Neural progenitor cell (in vitro differentiated cells): ENCODE data around the gene SPTAN1. TPM values are rescaled to one million over a fixed set of nuclear protein-coding genes. Genes with fewer than 3 reads are reported as not detected.
"Not testable (repeated sequence)": the region's sequence is repeated elsewhere in the genome, so short reads cannot be mapped to it uniquely, and the experiment has no call there.

Source experiments
- DNase-seq: peaks from one replicate; pipeline ENCODE4 v3.0.0-alpha.2; 2016; ENCODE audit warnings: low spot score
- H2AFZ ChIP-seq: fragments of 200-600 bp; sonication (generic); replicated peaks from 2 replicates; pipeline ENCODE4 v1.6.1; 2016; ENCODE audit warnings: antibody characterized with exemption
- H3F3A ChIP-seq: fragments of 200-600 bp; sonication (generic); 2 replicates; pipeline ENCODE4 v1.6.1; 2016; ENCODE audit warnings: antibody characterized with exemption, low read depth
- H3K27ac ChIP-seq: fragments of 200-600 bp; sonication (generic); 2 replicates; pipeline ENCODE4 v1.5.1; 2016; ENCODE audit warnings: mild to moderate bottlenecking
- H3K27me3 ChIP-seq: fragments of 200-600 bp; sonication (generic); 2 replicates; pipeline ENCODE4 v1.6.1; 2016; ENCODE audit warnings: mild to moderate bottlenecking, moderate library complexity
- H3K36me3 ChIP-seq: fragments of 200-600 bp; sonication (generic); 2 replicates; pipeline ENCODE4 v1.5.1; 2016
- H3K4me1 ChIP-seq: fragments of 200-600 bp; sonication (generic); 2 replicates; pipeline ENCODE4 v1.6.1; 2016; ENCODE audit warnings: mixed run types
- H3K4me2 ChIP-seq: fragments of 200-600 bp; sonication (generic); 2 replicates; pipeline ENCODE4 v1.6.1; 2016
- H3K4me3 ChIP-seq: fragments of 200-600 bp; sonication (generic); 2 replicates; pipeline ENCODE4 v1.5.1; 2016
- H3K79me2 ChIP-seq: fragments of 200-600 bp; sonication (generic); 2 replicates; pipeline ENCODE4 v1.6.1; 2016; ENCODE audit warnings: low read depth
- H3K9ac ChIP-seq: fragments of 200-600 bp; sonication (generic); 2 replicates; pipeline ENCODE4 v1.6.1; 2016
- H3K9me3 ChIP-seq: fragments of 200-600 bp; sonication (generic); 2 replicates; pipeline ENCODE4 v1.5.1; 2016; ENCODE audit warnings: low read depth
- H4K20me1 ChIP-seq: fragments of 200-600 bp; sonication (generic); 2 replicates; pipeline ENCODE4 v1.6.1; 2016; ENCODE audit warnings: low read depth
- H3K27ac Mint-ChIP-seq: 3 replicates; pipeline ENCODE4 v1.8.0; 2021; ENCODE audit warnings: mixed read lengths
- H3K27me3 Mint-ChIP-seq: 2 replicates; pipeline ENCODE4 v1.8.0; 2022; ENCODE audit warnings: low read depth, mild to moderate bottlenecking, inconsistent platforms, moderate library complexity, mixed read lengths; ENCODE audit not compliant: insufficient read depth
- H3K36me3 Mint-ChIP-seq: 3 replicates; pipeline ENCODE4 v1.8.0; 2021; ENCODE audit warnings: mixed read lengths
- H3K4me1 Mint-ChIP-seq: 3 replicates; pipeline ENCODE4 v1.8.0; 2021; ENCODE audit warnings: mixed read lengths
- H3K4me3 Mint-ChIP-seq: 3 replicates; pipeline ENCODE4 v1.8.0; 2021; ENCODE audit warnings: mild to moderate bottlenecking, moderate library complexity, mixed read lengths
- H3K9me3 Mint-ChIP-seq: 3 replicates; pipeline ENCODE4 v1.8.0; 2020; ENCODE audit warnings: mixed read lengths
- EZH2 ChIP-seq: fragments of 200-600 bp; sonication (generic); IDR thresholded peaks from 2 replicates; pipeline ENCODE4 v1.6.1; 2017; ENCODE audit warnings: antibody characterized with exemption, mild to moderate bottlenecking, moderate library complexity
- EZH2phosphoT487 ChIP-seq: fragments of 200-600 bp; sonication (generic); IDR thresholded peaks from 2 replicates; pipeline ENCODE4 v1.6.1; 2017; ENCODE audit warnings: antibody characterized with exemption
- total RNA-seq: library from RNA; depleted of rRNA; stranded (reverse); fragments of >200 nt; gene quantifications from 2 replicates; pipeline ENCODE4 v1.2.3, GENCODE V29; 2015; ENCODE audit warnings: low replicate concordance
- TF ChIP-seq, protein P1 (sequence below): fragments of 200-600 bp; sonication (generic); IDR thresholded peaks from 2 replicates; pipeline ENCODE4 v1.5.1; 2017; ENCODE audit warnings: antibody characterized with exemption, mild to moderate bottlenecking

Gene SPTAN1
- total RNA-seq, 1 donor from 2014 or later = 112 TPM

DNA sequence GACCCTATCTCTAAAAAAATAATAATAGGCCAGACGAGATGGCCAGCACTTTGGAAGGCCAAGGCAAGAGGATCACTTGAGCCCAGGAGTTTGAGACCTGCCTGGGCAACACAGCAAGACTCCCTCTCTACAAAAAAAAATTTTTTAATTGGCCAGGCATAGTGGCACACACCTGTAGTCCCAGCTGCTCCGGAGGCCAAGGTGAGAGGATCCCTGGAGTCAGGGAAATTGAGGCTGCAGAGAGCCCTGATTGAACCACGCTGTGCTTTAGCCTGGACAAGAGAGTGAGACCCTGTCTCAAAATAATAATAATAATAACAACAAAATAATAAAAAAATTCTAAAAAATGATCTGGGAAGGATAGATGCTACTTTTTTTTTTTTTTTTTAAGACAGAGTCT lies 105.4 kb downstream of the SPTAN1 start:
- Histone ChIP-seq H3K4me1 (peaks cover 3% of the 10 kb centered on the region), H2AFZ (peak overlapping the region; percentile 85), H3K27me3 (no peaks in the 10 kb centered on the region), H4K20me1 (no peaks in the 10 kb centered on the region), H3K4me2 (no peak overlapping the region), H3K79me2 (peaks cover 35% of the 10 kb centered on the region), H3K36me3 (no peaks in the 10 kb centered on the region), H3K9ac (no peak overlapping the region), H3F3A (peaks cover 15% of the 10 kb centered on the region), H3K27ac (no peak overlapping the region), H3K9me3 (no peaks in the 10 kb centered on the region), H3K4me3 (no peak overlapping the region)
- Mint-ChIP-seq H3K36me3 (peaks cover 9% of the 10 kb centered on the region), H3K9me3 (no peaks in the 10 kb centered on the region), H3K4me1 (peaks cover 13% of the 10 kb centered on the region), H3K27me3 (peaks cover 4% of the 10 kb centered on the region), H3K4me3 (peak overlapping the region; percentile 91), H3K27ac (peak overlapping the region; percentile 100)
- no peak for DNase-seq
- TF ChIP-seq EZH2 = no peak

DNA sequence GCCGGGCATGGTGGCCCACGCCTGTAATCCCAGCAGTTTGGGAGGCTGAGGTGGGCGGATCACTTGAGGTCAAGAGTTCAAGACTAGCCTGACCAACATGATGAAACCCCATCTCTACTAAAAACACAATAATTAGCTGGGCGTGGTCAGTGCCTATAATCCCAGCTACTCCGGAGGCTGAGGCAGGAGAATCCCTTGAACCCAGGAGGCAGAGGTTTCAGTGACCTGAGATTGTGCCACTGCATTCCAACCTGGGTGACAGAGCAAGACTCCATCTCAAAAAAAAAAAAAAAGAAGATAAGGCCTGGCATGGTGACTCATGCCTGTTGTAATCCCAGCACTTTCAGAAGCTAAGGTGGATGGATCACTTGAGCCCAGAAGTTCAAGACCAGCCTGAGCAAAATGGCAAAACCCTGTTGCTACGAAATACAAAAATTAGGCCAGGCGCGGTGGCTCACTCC lies 114.1 kb downstream of the SPTAN1 start:
- not testable (repeated sequence) for H3K27ac ChIP-seq, H4K20me1 ChIP-seq, H3F3A ChIP-seq, H3K9ac ChIP-seq, H3K4me2 ChIP-seq, H3K9me3 ChIP-seq, H3K27me3 Mint-ChIP-seq, H3K4me1 ChIP-seq, H3K27ac Mint-ChIP-seq, H3K36me3 ChIP-seq, DNase-seq, H3K79me2 ChIP-seq, H3K4me3 ChIP-seq, H3K36me3 Mint-ChIP-seq, H3K4me1 Mint-ChIP-seq, H2AFZ ChIP-seq, H3K27me3 ChIP-seq, H3K4me3 Mint-ChIP-seq, H3K9me3 Mint-ChIP-seq

DNA sequence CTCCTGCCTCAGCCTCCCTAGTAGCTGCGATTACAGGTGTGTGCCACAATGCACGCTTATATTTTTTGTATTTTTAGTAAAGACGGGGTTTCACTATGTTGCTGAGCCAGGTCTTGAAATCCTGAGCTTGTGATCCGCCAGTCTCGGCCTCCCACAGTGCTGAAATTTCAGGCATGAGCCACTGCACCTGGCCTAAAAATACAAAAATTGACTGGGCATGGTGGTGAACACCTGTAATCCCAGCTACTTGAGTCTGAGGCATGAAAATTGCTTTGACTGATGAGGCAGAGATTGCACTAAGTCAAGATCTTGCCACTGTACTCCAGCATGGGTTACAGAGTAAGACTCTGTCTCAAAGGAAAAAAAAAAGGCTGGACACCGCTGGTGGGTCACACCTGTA lies 117.4 kb downstream of the SPTAN1 start:
- H3K36me3 ChIP-seq = no peaks in the 10 kb centered on the region
- Mint-ChIP-seq H3K9me3 (no peaks in the 10 kb centered on the region), H3K27ac (no peak overlapping the region), H3K4me3 (no peak overlapping the region), H3K4me1 (no peaks in the 10 kb centered on the region), H3K36me3 (no peaks in the 10 kb centered on the region), H3K27me3 (peaks cover 4% of the 10 kb centered on the region)
- H3K4me3 ChIP-seq = no peak overlapping the region
- H2AFZ ChIP-seq = no peak overlapping the region
- no peak for DNase-seq
- no peak overlapping the region for H3K4me2 ChIP-seq
- no peaks in the 10 kb centered on the region for H3K27me3 ChIP-seq
- H3K9ac ChIP-seq = no peak overlapping the region
- H3K4me1 ChIP-seq = no peaks in the 10 kb centered on the region
- no peaks in the 10 kb centered on the region for H4K20me1 ChIP-seq
- no peak for TF ChIP-seq EZH2phosphoT487
- no peak for TF ChIP-seq EZH2
- TF ChIP-seq, protein P1, sequence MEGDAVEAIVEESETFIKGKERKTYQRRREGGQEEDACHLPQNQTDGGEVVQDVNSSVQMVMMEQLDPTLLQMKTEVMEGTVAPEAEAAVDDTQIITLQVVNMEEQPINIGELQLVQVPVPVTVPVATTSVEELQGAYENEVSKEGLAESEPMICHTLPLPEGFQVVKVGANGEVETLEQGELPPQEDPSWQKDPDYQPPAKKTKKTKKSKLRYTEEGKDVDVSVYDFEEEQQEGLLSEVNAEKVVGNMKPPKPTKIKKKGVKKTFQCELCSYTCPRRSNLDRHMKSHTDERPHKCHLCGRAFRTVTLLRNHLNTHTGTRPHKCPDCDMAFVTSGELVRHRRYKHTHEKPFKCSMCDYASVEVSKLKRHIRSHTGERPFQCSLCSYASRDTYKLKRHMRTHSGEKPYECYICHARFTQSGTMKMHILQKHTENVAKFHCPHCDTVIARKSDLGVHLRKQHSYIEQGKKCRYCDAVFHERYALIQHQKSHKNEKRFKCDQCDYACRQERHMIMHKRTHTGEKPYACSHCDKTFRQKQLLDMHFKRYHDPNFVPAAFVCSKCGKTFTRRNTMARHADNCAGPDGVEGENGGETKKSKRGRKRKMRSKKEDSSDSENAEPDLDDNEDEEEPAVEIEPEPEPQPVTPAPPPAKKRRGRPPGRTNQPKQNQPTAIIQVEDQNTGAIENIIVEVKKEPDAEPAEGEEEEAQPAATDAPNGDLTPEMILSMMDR = no peak
- no peak overlapping the region for H3K27ac ChIP-seq
- H3K9me3 ChIP-seq = no peaks in the 10 kb centered on the region
- no peaks in the 10 kb centered on the region for H3K79me2 ChIP-seq
- H3F3A ChIP-seq = no peaks in the 10 kb centered on the region

DNA sequence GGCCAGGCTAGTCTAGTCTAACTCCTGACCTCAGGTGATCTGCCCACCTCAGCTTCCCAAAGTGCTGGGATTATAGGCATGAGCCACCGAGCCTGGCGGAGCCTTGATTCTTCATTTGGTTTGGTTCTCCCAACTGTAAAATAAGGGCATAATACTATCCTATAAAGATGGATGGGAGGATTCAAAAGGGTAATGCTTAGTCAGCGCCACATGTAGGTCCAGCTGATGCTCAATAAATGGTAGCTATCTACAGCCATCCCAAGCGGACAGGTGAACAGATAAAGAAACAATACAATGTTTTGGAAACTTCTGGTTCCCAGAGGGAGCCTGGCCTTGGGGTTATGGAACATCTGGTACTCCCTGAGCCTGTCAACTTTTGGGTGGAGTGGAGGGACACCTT lies 123.0 kb downstream of the SPTAN1 start:
- no peak for DNase-seq
- no peaks in the 10 kb centered on the region for H3K4me1 Mint-ChIP-seq
- Histone ChIP-seq H3K4me1 (no peaks in the 10 kb centered on the region), H3K4me2 (no peak overlapping the region), H2AFZ (no peak overlapping the region), H3K27me3 (no peaks in the 10 kb centered on the region), H3F3A (no peaks in the 10 kb centered on the region), H3K9ac (no peak overlapping the region), H3K27ac (no peak overlapping the region), H3K9me3 (no peaks in the 10 kb centered on the region), H3K4me3 (no peak overlapping the region), H3K36me3 (no peaks in the 10 kb centered on the region), H4K20me1 (no peaks in the 10 kb centered on the region), H3K79me2 (no peaks in the 10 kb centered on the region)
- H3K36me3 Mint-ChIP-seq = no peaks in the 10 kb centered on the region
- no peak overlapping the region for H3K27ac Mint-ChIP-seq
- H3K9me3 Mint-ChIP-seq = no peaks in the 10 kb centered on the region
- H3K4me3 Mint-ChIP-seq = no peak overlapping the region
- peaks cover 2% of the 10 kb centered on the region for H3K27me3 Mint-ChIP-seq
- TF ChIP-seq EZH2 (no peak), EZH2phosphoT487 (no peak)
- TF ChIP-seq, protein P1 = no peak
